Inflammatory macrophage (primary cell): ENCODE measurements around the gene GNG13.
A peak's percentile ranks its signal among the peaks of the same experiment; 100 is the strongest.

Source experiments
- DNase-seq, 2 donors: peaks; one replicate each; pipeline ENCODE4 v3.0.0-alpha.2; 2020 to 2022

Gene GNG13

DNA sequence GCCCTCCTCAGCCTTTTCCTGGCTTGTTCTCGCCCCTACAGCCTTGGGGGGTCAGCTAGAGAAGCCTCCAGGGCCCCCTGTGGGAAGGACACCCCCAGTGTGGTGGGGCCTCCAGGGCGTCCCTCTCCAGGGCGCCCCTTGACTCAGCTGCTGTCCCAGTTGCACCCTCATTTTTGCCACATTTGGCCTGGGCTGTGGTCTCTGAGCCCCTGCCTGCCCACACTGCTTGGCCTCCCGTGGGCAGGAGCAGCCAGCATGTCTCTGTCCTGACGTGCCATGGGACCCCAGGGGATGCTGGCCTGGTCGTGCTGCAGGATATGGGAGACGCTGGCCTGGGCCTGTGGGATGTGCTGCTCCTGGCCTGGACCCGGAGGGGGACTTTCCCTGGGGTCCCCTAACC lies 7.1 kb downstream of the GNG13 start:
- DNase-seq = no peak

DNA sequence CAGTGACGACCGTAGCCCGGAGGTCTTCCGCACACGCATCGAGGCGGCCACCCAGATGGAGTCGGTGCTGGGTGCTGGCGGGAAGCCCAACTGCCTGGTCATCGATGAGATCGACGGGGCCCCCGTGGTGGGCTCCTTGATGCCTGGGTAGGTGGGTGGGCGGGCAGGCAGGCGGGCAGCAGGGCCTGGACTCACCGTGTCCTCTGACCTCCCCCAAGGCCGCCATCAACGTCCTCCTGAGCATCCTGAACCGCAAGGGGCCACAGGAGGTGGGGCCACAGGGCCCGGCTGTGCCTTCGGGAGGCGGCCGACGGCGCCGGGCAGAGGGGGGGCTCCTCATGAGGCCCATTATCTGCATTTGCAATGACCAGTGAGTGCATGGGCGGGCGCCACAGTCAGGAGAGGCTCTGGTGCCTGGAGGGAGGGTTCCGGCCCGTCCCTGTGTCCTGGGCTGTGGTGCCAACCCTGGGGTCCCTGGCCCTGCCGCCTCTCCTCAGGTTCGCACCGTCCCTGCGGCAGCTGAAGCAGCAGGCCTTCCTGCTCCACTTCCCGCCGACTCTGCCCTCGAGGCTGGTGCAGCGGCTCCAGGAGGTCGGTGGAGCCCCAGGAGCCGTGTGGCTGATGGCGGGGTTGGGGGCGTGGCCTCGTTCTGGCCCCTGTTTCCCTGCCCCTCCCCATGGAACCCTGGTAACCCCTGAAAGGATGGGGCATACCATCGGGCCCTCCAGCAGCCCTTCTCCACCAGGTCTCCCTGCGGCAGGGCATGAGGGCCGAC lies 8.1 kb downstream of the GNG13 start:
- no peak for DNase-seq

GRCh38 chr16:791131-791530 lies 9.4 kb downstream of the GNG13 start:
- no peak for DNase-seq

GRCh38 chr16:790086-790485 lies 10.4 kb downstream of the GNG13 start:
- no peak for DNase-seq

DNA sequence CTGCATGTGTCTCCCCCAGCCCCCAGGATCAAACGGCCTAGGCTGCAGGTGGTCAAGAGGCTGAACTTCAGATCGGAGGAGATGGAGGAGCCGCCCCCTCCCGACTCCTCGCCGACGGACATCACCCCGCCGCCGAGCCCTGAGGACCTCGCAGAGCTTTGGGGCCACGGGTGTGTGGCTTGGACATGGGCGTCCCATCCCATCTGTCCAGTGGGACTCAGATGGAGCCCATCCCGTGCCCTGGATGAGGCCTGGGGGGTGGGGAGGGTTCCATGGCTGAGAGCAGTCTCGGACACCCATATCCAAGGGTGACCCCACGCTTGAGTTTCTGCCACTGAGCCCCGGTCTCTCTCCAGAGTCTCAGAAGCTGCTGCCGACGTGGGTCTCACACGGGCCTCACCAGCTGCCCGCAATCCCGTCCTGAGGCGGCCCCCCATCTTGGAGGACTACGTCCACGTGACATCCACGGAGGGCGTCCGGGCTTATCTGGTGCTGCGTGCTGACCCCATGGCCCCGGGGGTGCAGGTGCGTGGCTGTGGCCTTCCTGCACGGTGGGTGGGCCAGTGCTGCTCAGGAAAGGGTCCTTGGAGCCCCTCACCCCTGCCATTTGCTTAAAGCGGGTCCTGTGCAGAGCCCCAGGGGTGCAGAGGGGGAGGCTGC lies 11.2 kb downstream of the GNG13 start:
- DNase-seq = no peak

DNA sequence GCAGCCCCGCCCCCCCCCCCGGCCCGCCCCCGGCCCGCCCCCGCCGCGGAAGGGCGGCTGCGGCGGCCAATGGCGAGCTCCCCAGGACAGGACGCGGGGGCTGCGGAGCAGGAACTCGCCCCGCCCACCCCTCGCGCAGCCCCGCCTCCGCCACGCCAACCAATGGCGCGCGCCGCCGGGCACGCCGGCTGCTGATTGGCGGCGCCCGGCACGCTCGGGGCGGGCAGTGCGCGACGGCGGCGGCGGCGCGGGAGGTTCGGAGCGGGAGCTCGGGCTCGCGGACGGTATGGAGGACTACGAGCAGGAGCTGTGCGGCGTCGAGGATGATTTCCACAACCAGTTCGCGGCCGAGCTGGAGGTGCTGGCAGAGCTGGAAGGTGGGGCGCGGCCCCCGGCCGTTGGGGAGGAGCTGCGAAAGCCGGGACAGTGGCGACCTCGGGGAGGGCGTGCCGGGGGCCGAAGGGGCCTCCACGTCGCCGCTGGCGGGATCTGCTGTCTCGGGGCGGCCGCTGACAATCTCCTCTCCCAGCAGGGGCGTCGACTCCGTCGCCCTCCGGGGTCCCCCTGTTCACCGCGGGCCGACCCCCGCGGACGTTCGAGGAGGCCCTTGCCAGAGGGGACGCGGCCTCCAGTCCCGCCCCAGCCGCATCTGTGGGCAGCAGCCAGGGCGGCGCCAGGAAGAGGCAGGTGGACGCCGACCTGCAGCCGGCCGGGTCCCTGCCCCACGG lies 12.0 kb downstream of the GNG13 start, which contains the start of gene CHTF18:
TSS of gene CHTF18 (plus strand) at position 222 of the 728 bp plus-strand sequence. CDS start at position 287, 65 bp downstream.
- peak; percentile 94 to 96 for DNase-seq

GRCh38 chr16:787978-788398 lies 12.5 kb downstream of the GNG13 start, which contains the start of gene RPUSD1:
Gene RPUSD1 (minus strand): TSS chr16:788381. CDS start chr16:787737, 644 bp downstream.
- no peak for DNase-seq

DNA sequence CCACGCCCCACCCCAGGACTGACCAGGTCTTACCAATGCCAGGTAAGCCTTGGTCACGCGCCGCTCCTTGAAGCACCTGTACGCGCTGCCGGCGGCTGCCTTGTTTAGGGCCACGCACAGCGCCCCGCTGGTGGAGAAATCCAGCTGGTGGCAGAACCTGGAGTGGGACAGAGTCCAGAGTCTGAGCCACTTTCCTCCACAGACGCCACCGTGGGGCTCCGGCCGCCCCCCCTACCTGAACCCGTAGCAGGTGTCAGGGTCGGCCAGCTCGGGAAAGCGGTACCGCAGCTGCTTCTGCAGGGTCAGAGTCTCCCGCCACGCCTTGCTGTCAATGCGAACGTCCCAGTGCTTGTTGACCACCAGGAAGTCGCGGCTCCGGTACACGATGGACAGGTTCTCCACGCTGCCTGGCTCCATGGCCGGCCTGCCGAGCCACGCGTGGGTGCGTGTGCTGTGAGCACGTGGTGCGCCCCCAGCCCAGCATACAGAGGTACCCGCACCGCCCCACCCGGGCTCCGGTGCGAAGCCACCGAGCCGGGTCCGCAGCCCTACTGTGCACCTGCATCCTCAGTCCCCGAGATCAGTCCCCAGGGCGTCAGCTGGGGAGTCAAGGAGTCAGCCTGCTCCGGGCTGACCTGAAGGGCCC lies 13.1 kb downstream of the GNG13 start:
- DNase-seq = no peak

GRCh38 chr16:785563-786535 lies 14.7 kb downstream of the GNG13 start:
- peak; percentile 58 to 63 for DNase-seq

DNA sequence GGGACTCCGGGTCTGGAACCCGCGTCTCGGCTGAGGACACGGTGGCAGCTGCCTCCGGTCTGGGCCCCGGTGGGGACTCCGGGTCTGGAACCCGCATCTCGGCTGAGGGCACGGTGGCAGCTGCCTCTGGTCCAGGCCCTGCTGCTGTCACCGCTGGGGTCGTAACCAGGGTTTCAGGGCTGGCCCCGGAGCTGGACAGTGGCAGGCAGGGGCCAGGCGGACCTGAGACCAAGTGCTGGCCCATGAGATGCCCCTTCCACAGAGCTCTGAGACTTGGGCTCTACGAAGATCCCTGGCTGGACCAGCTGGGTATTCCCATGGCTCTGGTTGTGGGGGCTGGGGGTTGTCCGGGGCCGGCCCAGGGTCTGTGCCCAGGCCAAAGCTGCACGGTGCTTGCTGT lies 16.1 kb downstream of the GNG13 start:
- DNase-seq = no peak

DNA sequence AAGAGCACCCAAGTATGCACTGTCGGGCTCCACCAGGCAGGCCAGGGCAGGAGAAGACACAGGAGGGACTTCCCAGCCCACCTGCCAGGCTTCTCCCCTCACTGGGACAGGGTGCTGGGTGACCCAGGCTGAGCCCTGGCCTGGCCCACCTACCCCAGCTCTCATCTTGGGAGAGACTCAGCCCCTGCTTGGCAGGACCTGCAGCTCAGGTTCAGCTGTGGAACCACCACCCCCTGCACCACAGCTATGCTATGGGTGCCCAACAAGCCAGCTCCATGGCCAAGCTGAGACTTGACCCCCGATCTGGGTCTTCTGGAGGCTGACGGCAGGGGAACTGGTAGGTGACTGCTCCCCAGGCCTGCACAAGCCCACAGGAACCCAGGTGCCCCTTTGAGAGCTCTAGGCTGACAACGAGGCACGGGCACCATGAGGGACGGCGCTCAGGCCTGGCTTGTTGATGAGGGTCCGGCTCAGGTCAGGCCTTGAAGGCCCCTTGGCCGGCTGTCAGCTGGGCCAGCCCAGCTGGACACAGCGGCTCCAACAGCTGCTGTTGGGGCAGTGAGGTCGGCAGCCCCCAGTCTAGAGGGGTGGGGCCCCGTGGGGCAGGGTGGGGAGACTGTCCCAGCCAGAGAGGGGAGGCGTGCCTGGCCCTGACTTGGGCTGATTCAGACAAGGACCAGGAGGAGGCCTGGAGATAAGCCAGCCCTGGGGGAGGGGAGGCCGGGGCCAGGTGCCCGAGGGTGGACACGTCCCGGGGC lies 17.0 kb downstream of the GNG13 start:
- DNase-seq = no peak

GRCh38 chr16:782766-783403 lies 17.6 kb downstream of the GNG13 start:
- no peak for DNase-seq

GRCh38 chr16:782258-782657 lies 18.3 kb downstream of the GNG13 start:
- DNase-seq = no peak

DNA sequence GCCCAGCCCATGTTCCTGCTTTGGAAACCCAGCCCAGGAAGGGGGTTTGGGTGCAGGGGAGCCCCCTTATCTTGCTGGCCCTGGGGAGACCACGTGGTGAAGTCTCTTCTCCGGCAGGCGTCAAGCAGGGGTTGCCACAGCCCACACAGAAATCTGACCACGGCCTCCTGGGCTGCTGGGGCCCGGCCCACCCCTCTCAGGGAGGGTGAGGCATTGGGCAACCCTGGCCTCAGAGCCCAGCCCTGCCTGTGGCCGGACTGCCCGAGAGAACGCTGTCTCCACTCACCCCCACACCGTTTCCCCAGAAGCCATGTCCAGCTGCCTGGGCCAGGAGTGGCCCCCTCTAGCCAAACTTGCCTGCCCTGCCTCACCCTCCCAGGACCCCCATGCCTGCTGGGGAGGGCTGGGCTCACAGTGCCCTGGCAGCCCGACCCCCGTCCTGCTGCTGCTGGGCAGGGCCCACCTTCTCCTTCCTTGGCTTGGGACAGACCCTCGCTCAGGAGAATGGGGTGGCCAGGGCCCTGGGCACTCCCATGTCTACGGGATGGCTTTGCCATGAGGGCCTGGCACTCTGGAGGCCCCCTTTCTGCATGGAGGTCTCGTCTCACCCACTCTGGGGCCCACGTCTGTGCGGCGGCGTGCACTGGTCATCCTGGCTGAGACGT lies 19.1 kb downstream of the GNG13 start:
- DNase-seq = no peak

GRCh38 chr16:780296-780695 lies 20.2 kb downstream of the GNG13 start:
- no peak for DNase-seq

DNA sequence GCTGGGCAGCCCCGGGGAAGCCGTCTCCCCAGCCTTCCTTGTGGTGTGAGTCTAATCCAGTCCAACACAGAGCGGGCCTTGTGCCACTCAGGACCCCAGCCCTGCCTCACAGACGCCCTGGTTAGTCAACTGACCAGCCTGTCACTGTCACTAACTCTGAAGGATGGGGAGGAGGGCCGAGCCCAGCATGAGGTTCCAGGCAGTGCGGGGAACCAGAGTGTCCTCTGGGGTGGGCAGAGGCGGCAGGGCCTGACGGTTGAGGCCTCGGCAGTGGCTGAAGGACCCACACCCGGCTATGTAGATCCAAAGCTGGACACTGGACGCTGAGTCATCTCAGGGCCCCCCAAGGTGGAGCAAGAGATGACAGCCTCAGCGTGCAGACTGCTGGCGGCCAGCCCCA lies 21.0 kb downstream of the GNG13 start:
- no peak for DNase-seq

DNA sequence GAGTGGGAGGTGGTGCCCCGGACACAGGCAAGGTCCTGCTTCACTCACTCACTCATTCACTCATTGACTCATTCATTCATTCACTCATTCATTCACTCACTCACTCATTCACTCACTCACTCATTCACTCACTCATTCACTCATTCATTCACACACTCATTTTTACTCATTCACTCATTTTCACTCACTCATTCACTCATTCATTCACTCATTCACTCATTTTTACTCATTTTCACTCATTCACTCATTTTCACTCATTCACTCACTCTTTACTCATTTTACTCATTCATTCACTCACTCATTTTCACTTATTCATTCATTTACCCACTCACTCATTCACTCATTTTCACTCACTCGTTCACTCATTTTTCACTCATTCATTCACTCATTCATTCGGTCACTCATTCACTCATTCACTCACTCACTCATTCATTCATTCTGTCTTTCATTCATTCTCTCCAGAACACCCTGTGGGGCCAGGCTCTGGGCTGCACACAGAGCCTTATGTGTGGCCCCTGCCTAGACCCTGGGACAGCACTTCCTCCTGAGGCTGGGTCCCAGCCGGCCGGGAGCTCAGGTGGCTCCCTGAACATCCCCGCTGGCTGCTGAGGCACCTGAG lies 21.5 kb downstream of the GNG13 start:
- DNase-seq = no peak

DNA sequence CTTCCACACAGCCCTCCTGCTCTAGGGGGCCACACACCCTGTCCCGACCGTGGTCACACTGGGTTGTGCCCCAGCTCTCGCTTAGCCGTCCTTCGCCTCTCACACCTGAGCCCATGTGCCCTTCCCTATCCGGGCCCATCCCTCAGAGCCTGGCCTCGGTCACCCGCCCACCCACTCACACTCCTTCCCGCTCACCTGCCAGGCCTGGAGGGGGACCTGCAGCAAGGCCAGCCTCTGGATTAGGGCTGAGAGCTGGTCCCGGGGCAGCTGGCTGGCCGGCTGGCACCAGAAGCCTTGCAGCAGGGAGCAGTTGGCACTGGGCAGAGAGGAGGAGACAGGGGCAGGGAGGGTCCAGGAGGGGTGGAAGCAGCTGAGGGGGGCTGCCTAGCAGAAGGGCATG lies 22.1 kb downstream of the GNG13 start:
- no peak for DNase-seq

DNA sequence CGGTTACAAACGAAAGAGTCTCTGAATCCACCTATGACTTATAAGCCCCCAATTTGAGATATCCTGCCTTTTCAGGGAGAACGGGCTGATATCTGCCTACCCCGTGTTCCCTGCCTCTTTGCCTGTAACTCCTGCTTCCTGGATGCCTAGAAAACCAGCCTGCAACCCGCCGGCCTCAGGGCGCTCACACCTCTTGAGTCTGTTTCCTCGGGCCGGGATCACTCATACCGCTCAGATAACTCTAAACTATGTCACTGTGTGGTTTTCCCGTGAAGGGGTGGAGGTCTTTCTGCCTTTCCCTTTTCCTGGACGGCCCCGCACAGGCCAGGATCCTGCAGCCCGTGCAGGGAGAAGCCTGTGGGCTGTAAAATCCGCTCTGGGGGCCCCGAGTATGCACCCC lies 22.7 kb downstream of the GNG13 start:
- no peak for DNase-seq
